Activated T-helper 17 cell treated with anti-CD3 and anti-CD28 coated beads, Interleukin-2, amount 50 U/mL, for 72 hours (primary cell): Measurements from ENCODE around the gene GJB4. TPM values are rescaled to one million over a fixed set of nuclear protein-coding genes. Genes with fewer than 3 reads are reported as not detected.
"Not testable (repeated sequence)": the region's sequence is repeated elsewhere in the genome, so short reads cannot be mapped to it uniquely, and the experiment has no call there.

ENCODE experiments used
- ATAC-seq: fragments of 150-1000 bp; cut with Tn5 transposase; replicated peaks from 2 replicates; pipeline ENCODE4 v1.10.0; 2021; ENCODE audit warnings: mild to moderate bottlenecking, moderate library complexity
- H3K27ac Mint-ChIP-seq: one replicate; pipeline ENCODE4 v1.8.0; 2022; ENCODE audit warnings: mixed read lengths
- H3K27me3 Mint-ChIP-seq: one replicate; pipeline ENCODE4 v1.8.0; 2022; ENCODE audit warnings: mixed read lengths
- H3K36me3 Mint-ChIP-seq: one replicate; pipeline ENCODE4 v1.8.0; 2022; ENCODE audit warnings: low read depth, mild to moderate bottlenecking, mixed read lengths
- H3K4me1 Mint-ChIP-seq: one replicate; pipeline ENCODE4 v1.8.0; 2022; ENCODE audit warnings: mixed read lengths
- H3K4me3 Mint-ChIP-seq: one replicate; pipeline ENCODE4 v1.8.0; 2022; ENCODE audit warnings: mild to moderate bottlenecking, mixed read lengths
- H3K9me3 Mint-ChIP-seq: one replicate; pipeline ENCODE4 v1.8.0; 2022; ENCODE audit warnings: mixed read lengths
- total RNA-seq, 2 donors: library from RNA; stranded (reverse); gene quantifications; one replicate each; pipeline ENCODE4 v1.2.3, GENCODE V29; 2022

The GJB4 gene
- total RNA-seq = not detected

DNA sequence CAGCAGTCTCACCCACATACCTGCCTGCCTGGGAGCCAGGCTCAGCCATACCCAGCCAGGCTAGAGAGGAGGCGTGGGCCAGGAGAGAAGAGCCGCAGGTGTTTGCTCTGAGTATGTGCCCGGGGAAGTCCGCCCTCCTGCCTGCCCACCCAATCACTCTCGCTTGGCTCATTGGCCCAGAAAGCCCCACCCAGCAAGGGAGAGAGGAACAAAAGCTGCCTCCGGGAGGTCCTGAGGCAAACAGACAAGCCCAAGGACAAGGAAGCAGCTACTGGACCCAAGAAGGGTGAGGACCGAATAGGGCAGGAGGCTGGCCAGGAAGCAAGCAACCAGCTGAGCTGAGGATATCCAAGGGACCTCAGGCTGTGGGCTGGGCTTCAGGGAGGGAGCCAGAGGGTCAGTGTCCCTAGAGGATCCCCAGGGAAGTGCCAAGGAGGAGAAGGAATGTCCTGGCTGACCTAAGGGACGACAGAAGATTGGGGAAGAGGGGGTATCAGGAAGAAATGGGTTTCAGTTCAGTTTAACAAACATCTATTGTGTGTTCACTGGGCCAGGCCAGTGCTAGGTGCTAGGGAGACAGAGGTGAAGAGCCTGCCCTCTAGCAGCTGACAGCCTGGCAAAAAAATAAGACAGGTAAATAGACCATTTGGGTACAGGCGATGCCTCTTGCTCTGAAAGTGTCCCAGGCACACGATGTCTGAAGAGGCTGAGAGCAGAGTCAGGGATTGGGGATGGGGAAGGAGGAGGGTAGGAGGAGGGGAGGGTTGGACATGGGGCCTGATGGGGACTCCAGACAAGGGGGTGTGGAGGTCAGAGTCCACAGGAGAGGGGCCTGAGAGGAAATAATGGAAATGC is at the start of gene GJB4:
TSS of gene GJB4 (plus strand) at position 238 of the 855 bp plus-strand sequence. CDS start 1,515 bp downstream, outside the sequence.
- Mint-ChIP-seq H3K4me1 (no peaks in the 10 kb centered on the region), H3K36me3 (no peaks in the 10 kb centered on the region), H3K27me3 (peaks cover 24% of the 10 kb centered on the region), H3K9me3 (no peaks in the 10 kb centered on the region), H3K4me3 (no peak within 1 kb of the TSS), H3K27ac (no peak within 1 kb of the TSS)
- no peak for ATAC-seq

DNA sequence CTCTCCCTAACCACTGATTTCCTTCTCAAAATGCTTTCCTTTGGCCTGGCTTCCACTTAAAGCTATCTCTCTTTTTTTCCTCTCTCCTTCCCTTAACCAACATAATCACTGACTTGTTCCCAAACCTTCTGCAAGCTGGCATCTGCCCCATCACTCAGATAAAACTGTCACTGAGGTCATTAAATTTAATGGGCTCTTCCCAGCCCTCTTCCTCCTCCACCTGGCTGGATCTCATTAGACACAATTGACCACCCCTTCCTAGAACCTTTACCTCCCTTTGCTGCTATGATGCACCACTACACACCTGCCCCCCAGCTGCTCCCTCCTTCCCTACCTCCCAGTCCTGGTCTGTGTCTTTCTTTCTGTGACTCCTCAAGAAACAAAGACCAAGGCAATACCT is 48.7 kb upstream of the GJB4 start:
- H3K4me1 Mint-ChIP-seq = no peaks in the 10 kb centered on the region
- H3K27ac Mint-ChIP-seq = no peak overlapping the region
- no peaks in the 10 kb centered on the region for H3K9me3 Mint-ChIP-seq
- H3K4me3 Mint-ChIP-seq = no peak overlapping the region
- ATAC-seq = no peak
- peaks cover 10% of the 10 kb centered on the region for H3K27me3 Mint-ChIP-seq
- no peaks in the 10 kb centered on the region for H3K36me3 Mint-ChIP-seq

DNA sequence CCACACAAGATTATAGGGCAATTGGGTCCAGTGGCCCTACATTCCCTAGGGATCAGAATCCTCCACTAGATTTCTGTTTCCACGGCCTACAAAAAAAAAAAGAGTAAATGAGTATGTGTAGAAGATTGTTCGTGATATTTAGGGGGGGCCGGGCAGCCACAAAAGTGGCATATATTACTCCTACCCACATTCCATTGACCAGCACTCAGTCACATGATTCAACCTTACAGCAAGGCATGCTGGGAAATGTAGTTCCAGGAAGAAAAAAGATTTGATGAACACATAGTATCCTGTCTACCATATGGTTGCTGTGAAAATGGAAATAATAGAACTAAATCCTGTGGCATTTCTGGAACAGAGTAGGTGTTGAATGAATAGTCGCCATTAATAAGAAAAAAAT is 48.1 kb upstream of the GJB4 start:
- Mint-ChIP-seq H3K27ac (no peak overlapping the region), H3K9me3 (no peaks in the 10 kb centered on the region), H3K27me3 (peaks cover 9% of the 10 kb centered on the region), H3K4me3 (no peak overlapping the region), H3K4me1 (no peaks in the 10 kb centered on the region), H3K36me3 (no peaks in the 10 kb centered on the region)
- ATAC-seq = no peak

DNA sequence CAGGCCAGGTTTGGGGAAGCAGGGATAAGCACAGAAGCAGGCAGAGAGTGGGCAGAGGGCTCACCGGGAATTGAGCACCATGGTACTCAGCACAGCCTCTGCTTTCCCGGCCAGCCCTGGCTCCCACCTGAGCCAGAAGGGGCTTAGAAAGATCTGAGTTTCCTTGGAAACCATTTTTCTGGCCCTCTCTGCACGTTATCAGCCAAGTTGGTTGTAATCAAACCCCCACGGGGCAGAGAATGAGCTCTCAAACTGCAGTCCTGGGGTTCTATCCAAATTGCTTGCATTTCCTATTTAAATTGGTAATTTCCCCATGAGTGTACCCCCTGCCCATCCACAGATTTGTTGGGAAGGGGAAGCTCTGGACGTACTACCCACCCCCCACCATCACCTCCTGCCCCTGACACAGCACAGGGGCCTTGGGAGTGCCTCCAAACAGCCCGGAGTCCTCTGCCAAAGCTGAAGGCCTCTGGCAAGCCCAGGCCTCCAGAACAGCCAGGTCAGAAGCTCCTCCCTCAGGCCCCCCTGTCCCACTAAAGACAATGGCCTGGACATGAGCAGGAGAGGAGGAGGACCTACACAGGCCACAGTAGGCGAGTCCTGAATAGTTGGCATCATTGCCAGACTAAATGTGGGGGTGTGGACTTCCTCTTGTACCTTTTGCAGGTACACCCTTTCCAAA is 47.4 kb upstream of the GJB4 start:
- no peak overlapping the region for H3K27ac Mint-ChIP-seq
- no peaks in the 10 kb centered on the region for H3K36me3 Mint-ChIP-seq
- no peak overlapping the region for H3K4me3 Mint-ChIP-seq
- ATAC-seq = no peak
- H3K4me1 Mint-ChIP-seq = no peaks in the 10 kb centered on the region
- no peaks in the 10 kb centered on the region for H3K9me3 Mint-ChIP-seq
- H3K27me3 Mint-ChIP-seq = peaks cover 10% of the 10 kb centered on the region

DNA sequence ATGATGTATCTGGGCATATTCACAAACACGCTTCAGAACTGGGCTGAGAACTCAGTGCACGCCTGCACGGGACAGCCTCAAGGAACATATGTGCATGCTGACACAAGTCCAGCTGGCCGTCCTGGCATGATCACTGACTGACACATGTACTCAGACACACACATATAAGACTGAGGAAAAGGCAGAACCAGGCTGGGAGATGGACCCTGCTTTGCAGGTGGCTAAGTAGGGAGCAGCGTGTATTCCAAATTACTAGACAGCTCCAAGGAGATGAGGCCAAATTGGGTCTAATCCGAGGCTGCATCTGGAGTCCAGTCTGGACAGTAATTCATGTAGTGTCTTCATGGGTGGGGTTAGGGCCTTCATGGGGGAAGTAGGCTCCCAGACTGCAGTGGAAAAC is 46.1 kb upstream of the GJB4 start:
- no peaks in the 10 kb centered on the region for H3K4me1 Mint-ChIP-seq
- H3K9me3 Mint-ChIP-seq = no peaks in the 10 kb centered on the region
- no peak overlapping the region for H3K27ac Mint-ChIP-seq
- H3K27me3 Mint-ChIP-seq = peaks cover 17% of the 10 kb centered on the region
- no peak for ATAC-seq
- no peak overlapping the region for H3K4me3 Mint-ChIP-seq
- H3K36me3 Mint-ChIP-seq = no peaks in the 10 kb centered on the region

DNA sequence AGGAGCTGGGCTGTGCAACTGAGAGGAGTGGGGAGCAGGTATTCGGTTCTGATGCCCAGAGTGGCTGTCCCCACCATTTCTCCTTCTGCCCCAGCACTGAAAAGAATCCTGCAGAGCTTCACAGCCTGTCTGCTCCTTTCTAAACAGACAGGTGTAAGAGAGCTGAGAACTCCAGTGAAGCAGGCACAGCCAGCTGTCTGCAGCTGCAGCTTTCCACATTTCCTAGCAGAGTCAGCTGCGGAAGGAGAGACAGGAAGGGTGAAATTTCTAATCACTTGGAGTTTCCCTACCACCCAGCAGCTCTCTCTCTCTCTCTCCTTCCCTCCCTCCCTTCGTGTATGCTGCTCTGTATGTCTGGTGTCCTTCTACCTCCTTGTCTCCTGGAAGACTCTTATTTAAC is 45.2 kb upstream of the GJB4 start:
- H3K36me3 Mint-ChIP-seq = no peaks in the 10 kb centered on the region
- H3K4me3 Mint-ChIP-seq = no peak overlapping the region
- no peaks in the 10 kb centered on the region for H3K4me1 Mint-ChIP-seq
- peaks cover 24% of the 10 kb centered on the region for H3K27me3 Mint-ChIP-seq
- no peaks in the 10 kb centered on the region for H3K9me3 Mint-ChIP-seq
- ATAC-seq = no peak
- H3K27ac Mint-ChIP-seq = no peak overlapping the region

DNA sequence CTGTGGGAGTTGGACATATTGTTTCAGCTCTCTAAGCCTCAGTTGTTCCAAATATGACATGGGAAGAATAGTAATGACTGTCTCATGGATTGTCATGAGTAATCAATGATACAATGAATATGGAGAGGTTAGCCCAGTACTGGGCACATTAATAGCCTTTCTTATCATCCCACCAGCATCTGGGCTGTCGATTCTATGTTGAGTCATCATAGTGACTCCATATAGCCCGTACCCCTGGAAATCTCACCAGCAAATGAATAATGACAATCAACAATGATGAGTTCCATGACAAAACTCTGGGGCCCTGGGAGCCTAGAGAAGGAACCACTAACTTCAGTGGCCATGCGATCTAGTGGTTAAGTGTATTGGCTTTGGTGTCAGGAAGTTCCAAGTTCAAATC is 44.4 kb upstream of the GJB4 start:
- no peak overlapping the region for H3K27ac Mint-ChIP-seq
- H3K4me3 Mint-ChIP-seq = no peak overlapping the region
- H3K4me1 Mint-ChIP-seq = no peaks in the 10 kb centered on the region
- no peak for ATAC-seq
- H3K27me3 Mint-ChIP-seq = peaks cover 31% of the 10 kb centered on the region
- no peaks in the 10 kb centered on the region for H3K36me3 Mint-ChIP-seq
- no peaks in the 10 kb centered on the region for H3K9me3 Mint-ChIP-seq

DNA sequence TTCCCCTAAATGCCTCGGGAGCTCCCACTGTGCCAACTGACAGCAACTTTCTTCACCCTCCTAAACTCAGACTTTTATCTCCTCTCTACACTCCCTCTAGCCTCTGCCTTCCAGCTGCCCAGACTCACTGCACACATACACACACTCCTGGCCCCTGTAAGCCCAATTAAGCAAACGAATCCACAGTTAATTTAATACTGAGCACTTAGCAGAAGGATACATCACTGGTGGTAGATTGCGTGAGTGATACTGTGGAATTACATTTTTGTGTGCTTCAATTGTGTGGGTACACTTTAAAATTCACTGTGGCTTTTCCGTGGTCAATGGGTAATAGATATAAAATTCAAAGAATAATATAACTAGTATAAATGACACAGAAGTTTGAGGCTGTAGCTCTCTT is 38.3 kb upstream of the GJB4 start:
- H3K27ac Mint-ChIP-seq = no peak overlapping the region
- H3K4me1 Mint-ChIP-seq = no peaks in the 10 kb centered on the region
- H3K36me3 Mint-ChIP-seq = no peaks in the 10 kb centered on the region
- peaks cover 49% of the 10 kb centered on the region for H3K27me3 Mint-ChIP-seq
- H3K9me3 Mint-ChIP-seq = no peaks in the 10 kb centered on the region
- H3K4me3 Mint-ChIP-seq = no peak overlapping the region
- ATAC-seq = no peak

DNA sequence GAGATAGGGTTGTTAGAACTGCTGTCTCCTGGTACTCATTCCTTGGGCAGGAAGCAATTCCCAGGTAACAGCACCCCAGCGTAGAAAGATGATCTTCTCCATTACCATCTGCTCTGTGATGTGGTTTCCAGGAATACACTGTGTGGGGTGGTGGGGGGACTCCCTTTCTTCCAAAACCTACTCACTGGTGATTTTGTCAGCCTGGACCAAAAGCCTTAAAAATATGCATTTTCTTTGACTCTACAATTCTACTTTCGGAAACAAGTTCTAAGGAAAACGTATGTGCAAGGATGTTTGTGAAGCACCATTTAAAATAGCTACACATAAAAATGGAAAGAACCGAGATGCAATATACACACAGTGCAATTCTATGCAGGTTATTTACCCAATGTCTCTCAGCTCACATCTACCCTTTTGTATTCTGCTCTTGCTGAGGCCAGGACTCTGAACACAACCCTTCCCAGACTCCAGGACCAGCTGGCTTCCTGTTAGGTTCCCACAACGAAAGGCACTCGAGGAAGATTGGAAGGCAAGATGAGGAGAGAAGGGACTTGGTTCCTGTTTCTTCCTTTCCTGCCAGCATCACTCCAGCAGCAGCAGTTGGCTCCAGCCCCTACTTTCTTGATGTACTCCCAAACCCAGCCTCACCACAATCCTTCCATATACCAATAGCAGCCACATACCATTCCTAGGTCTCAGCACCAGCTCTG is 37.7 kb upstream of the GJB4 start:
- peaks cover 49% of the 10 kb centered on the region for H3K27me3 Mint-ChIP-seq
- H3K4me1 Mint-ChIP-seq = no peaks in the 10 kb centered on the region
- no peaks in the 10 kb centered on the region for H3K36me3 Mint-ChIP-seq
- H3K9me3 Mint-ChIP-seq = no peaks in the 10 kb centered on the region
- no peak overlapping the region for H3K27ac Mint-ChIP-seq
- ATAC-seq = no peak
- no peak overlapping the region for H3K4me3 Mint-ChIP-seq

DNA sequence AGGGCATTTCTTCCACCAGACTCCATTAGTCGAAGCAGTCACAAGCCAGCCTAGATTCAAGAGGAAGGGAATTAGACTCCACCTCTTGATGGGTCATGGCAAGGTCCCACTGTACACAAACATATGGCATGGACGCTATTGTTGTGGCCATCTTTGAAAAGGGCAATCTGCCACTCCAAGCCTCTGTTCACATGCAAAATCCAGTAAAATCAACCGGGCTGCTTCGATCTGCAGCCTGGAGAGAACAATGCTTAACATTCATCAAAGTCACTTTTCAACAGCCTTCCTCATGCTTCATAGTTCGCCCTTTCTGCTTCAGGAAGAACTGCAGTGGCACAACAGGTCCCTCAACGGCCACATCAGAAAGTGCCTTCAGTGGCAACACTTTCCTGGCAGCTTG is 32.7 kb upstream of the GJB4 start:
- no peaks in the 10 kb centered on the region for H3K4me1 Mint-ChIP-seq
- H3K36me3 Mint-ChIP-seq = no peaks in the 10 kb centered on the region
- no peak for ATAC-seq
- no peaks in the 10 kb centered on the region for H3K9me3 Mint-ChIP-seq
- no peak overlapping the region for H3K27ac Mint-ChIP-seq
- H3K4me3 Mint-ChIP-seq = no peak overlapping the region
- H3K27me3 Mint-ChIP-seq = peaks cover 29% of the 10 kb centered on the region

DNA sequence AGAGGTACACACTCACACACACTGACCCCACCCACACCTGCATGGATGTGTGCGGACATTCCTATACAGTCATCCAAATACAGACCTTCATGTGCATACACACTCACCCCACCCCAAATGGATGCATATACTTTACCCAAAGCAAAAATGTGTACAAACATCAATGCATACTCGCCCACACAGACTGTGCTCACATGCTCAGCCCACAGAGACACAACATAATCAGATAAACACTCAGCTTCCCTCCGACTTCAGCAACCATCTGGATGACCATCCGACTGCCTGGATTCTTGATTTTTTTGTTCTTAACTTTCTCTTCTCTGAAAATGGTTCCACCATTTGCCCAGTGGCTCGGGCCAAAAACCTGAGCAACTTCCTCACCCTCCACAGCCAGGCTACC is 29.1 kb upstream of the GJB4 start:
- no peak for ATAC-seq
- peaks cover 27% of the 10 kb centered on the region for H3K27me3 Mint-ChIP-seq
- H3K27ac Mint-ChIP-seq = no peak overlapping the region
- H3K4me1 Mint-ChIP-seq = no peaks in the 10 kb centered on the region
- no peak overlapping the region for H3K4me3 Mint-ChIP-seq
- no peaks in the 10 kb centered on the region for H3K9me3 Mint-ChIP-seq
- H3K36me3 Mint-ChIP-seq = no peaks in the 10 kb centered on the region

DNA sequence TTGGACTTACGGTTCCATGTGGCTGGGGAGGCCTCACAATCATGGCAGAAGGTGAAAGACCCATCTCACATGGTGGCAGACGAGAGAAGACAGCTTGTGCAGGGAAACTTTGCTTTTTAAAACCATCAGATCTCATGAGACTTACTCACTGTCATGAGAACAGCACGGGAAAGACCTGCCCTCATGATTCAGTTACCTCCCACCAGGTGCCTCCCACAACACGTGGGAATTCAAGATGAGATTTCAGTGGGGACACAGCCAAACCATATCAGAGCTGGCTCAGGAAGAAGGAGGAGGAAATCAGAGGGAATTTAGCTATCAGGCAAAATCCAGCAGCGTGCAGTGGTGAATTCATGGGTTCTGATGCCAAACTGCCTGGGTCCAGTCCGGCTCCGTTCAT is 26.7 kb upstream of the GJB4 start:
- H3K36me3 Mint-ChIP-seq, H3K9me3 Mint-ChIP-seq, H3K27ac Mint-ChIP-seq, H3K4me3 Mint-ChIP-seq, H3K4me1 Mint-ChIP-seq, ATAC-seq: not testable (repeated sequence)
- H3K27me3 Mint-ChIP-seq = peaks cover 24% of the 10 kb centered on the region

DNA sequence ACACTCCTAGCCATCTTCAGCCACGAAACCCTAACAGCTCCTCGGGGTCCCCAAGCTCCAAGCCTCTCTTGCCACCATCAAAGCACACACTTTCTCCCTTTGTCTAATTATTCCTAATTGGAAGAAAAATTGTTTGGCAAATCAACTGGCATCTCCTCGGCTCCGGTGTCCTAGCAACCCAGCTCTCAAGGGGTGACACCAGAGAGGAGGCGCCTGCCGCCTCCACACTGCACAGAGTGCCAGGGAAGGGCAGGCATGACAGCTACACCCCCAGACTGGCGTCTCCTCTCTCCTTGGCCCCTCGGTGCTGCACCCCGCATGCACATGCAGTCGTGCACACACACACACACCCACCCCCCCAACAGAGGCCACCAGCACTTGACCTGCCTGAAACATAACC is 22.8 kb upstream of the GJB4 start:
- Mint-ChIP-seq H3K27ac (no peak overlapping the region), H3K4me1 (no peaks in the 10 kb centered on the region), H3K27me3 (peaks cover 19% of the 10 kb centered on the region), H3K4me3 (no peak overlapping the region), H3K9me3 (no peaks in the 10 kb centered on the region), H3K36me3 (no peaks in the 10 kb centered on the region)
- no peak for ATAC-seq

DNA sequence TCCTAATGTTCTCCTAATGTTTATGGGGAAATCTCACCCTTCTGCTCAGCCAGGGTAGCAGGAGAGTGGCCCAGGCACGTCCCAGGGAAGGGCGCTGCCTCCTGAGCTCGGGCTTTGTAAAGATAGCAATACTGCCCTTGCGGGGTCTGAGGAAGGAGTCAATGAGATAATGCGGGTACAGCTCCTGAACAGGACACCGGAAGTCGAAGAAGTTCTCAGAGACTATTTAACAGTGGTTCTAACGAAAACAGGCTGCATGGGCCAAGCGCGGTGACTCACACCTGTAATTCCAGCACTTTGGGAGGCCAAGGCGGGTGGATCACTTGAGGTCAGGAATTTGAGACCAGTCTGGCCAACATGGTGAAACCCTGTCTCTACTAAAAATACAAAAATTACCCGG is 22.3 kb upstream of the GJB4 start:
- not testable (repeated sequence) for H3K4me1 Mint-ChIP-seq, ATAC-seq, H3K4me3 Mint-ChIP-seq, H3K27ac Mint-ChIP-seq, H3K9me3 Mint-ChIP-seq, H3K36me3 Mint-ChIP-seq
- H3K27me3 Mint-ChIP-seq = peaks cover 19% of the 10 kb centered on the region

DNA sequence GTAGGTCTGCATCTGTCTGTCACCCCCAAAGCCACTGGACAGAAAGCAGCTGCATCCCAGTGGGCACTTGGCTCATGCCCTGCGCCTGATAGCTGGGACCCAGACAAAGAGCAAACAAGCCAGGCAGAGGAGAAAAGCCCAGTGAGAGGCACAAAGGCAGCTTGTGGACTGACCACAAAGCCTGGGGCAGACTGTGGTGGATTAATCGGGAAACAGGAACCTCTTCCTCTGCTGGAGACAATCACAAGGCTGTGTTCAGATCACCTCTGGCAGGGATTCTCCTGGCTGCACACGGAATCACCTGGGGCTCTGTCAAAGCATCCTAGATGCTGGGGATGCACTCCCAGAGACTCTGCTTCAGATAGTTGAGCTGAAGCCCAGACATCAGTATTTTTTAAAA is 19.9 kb upstream of the GJB4 start:
- Mint-ChIP-seq H3K36me3 (no peaks in the 10 kb centered on the region), H3K9me3 (no peaks in the 10 kb centered on the region), H3K4me3 (no peak overlapping the region), H3K27me3 (peaks cover 15% of the 10 kb centered on the region), H3K4me1 (peaks cover 3% of the 10 kb centered on the region), H3K27ac (no peak overlapping the region)
- ATAC-seq = no peak
